ENCODE results near the gene SYNDIG1.

Gene SYNDIG1

GRCh38 chr20:24679448-24680047, 210.1 kb downstream of the SYNDIG1 start:
- H3K4me1 ChIP-seq (ENCODE audit: control insufficient read depth in 1 of 2, insufficient read depth in 1 of 2, low read depth in 1 of 2, low read length in 1 of 2) = no peaks in the 10 kb centered on the region
- no peaks in the 10 kb centered on the region for H3K9me3 ChIP-seq
- H3K27ac ChIP-seq = no peak overlapping the region
- H3K27me3 ChIP-seq = no peaks in the 10 kb centered on the region
- no peaks in the 10 kb centered on the region for H3K36me3 ChIP-seq
- H3K4me3 ChIP-seq (ENCODE audit: low read depth in 1 of 2, low read length in 1 of 2) = no peak overlapping the region
- TF ChIP-seq CTCF (IDR thresholded peaks at IDR 0.05) = no peak

GRCh38 chr20:24681634-24682495, 212.4 kb downstream of the SYNDIG1 start:
- no peak overlapping the region for H3K27ac ChIP-seq
- no peaks in the 10 kb centered on the region for H3K27me3 ChIP-seq
- no peak overlapping the region for H3K4me3 ChIP-seq (ENCODE audit: low read depth in 1 of 2, low read length in 1 of 2)
- H3K9me3 ChIP-seq = no peaks in the 10 kb centered on the region
- H3K36me3 ChIP-seq = no peaks in the 10 kb centered on the region
- no peak for TF ChIP-seq CTCF (IDR thresholded peaks at IDR 0.05)
- H3K4me1 ChIP-seq (ENCODE audit: control insufficient read depth in 1 of 2, insufficient read depth in 1 of 2, low read depth in 1 of 2, low read length in 1 of 2) = no peaks in the 10 kb centered on the region

GRCh38 chr20:24682496-24682985, 213.1 kb downstream of the SYNDIG1 start:
- H3K4me1 ChIP-seq (ENCODE audit: control insufficient read depth in 1 of 2, insufficient read depth in 1 of 2, low read depth in 1 of 2, low read length in 1 of 2) = no peaks in the 10 kb centered on the region
- H3K4me3 ChIP-seq (ENCODE audit: low read depth in 1 of 2, low read length in 1 of 2) = no peak overlapping the region
- H3K9me3 ChIP-seq = no peaks in the 10 kb centered on the region
- H3K27ac ChIP-seq = no peak overlapping the region
- no peaks in the 10 kb centered on the region for H3K36me3 ChIP-seq
- TF ChIP-seq CTCF (IDR thresholded peaks at IDR 0.05) = no peak
- no peaks in the 10 kb centered on the region for H3K27me3 ChIP-seq

- H3K36me3 ChIP-seq = no peaks in the 10 kb centered on the region
- H3K9me3 ChIP-seq = no peaks in the 10 kb centered on the region
- H3K27me3 ChIP-seq = no peaks in the 10 kb centered on the region
- H3K4me1 ChIP-seq (ENCODE audit: control insufficient read depth in 1 of 2, insufficient read depth in 1 of 2, low read depth in 1 of 2, low read length in 1 of 2) = no peaks in the 10 kb centered on the region
- no peak for TF ChIP-seq CTCF (IDR thresholded peaks at IDR 0.05)
- no peak overlapping the region for H3K4me3 ChIP-seq (ENCODE audit: low read depth in 1 of 2, low read length in 1 of 2)
- no peak overlapping the region for H3K27ac ChIP-seq
These were observed 214.2 kb downstream of the SYNDIG1 start for GRCh38 chr20:24683676-24684075.

GRCh38 chr20:24684421-24684871, 215.0 kb downstream of the SYNDIG1 start:
- H3K27ac ChIP-seq = no peak overlapping the region
- no peaks in the 10 kb centered on the region for H3K36me3 ChIP-seq
- no peak overlapping the region for H3K4me3 ChIP-seq (ENCODE audit: low read depth in 1 of 2, low read length in 1 of 2)
- H3K4me1 ChIP-seq (ENCODE audit: control insufficient read depth in 1 of 2, insufficient read depth in 1 of 2, low read depth in 1 of 2, low read length in 1 of 2) = no peaks in the 10 kb centered on the region
- no peaks in the 10 kb centered on the region for H3K9me3 ChIP-seq
- TF ChIP-seq CTCF (IDR thresholded peaks at IDR 0.05) = no peak
- no peaks in the 10 kb centered on the region for H3K27me3 ChIP-seq

All from neutrophil (primary cell).